Smooth muscle cell (in vitro differentiated cells): ENCODE data around the gene LYSMD1. TPM values are rescaled to one million over a fixed set of nuclear protein-coding genes. Genes with fewer than 3 reads are reported as not detected.
A peak's percentile ranks its signal among the peaks of the same experiment; 100 is the strongest.

Experiments used
- DNase-seq: peaks from one replicate; lab custom pipeline; 2025; ENCODE audit not compliant: unreplicated experiment; lab: John Stamatoyannopoulos, UW
- H2AFZ ChIP-seq: fragments of 200-600 bp; sonication (generic); 2 replicates; pipeline ENCODE4 v1.6.0; 2016; ENCODE audit warnings: antibody characterized with exemption, low read depth, mild to moderate bottlenecking
- H3F3A ChIP-seq: fragments of 200-600 bp; sonication (generic); 2 replicates; pipeline ENCODE4 v1.6.0; 2017; ENCODE audit warnings: antibody characterized with exemption, low read depth
- H3K27ac ChIP-seq: fragments of 200-600 bp; sonication (generic); 2 replicates; pipeline ENCODE4 v1.5.1; 2016; ENCODE audit warnings: low read depth, mild to moderate bottlenecking
- H3K27me3 ChIP-seq: fragments of 200-600 bp; sonication (generic); 2 replicates; pipeline ENCODE4 v1.6.1; 2016; ENCODE audit warnings: low read depth, mild to moderate bottlenecking
- H3K36me3 ChIP-seq: fragments of 200-600 bp; sonication (generic); 2 replicates; pipeline ENCODE4 v1.5.1; 2016; ENCODE audit warnings: low read depth
- H3K4me1 ChIP-seq: fragments of 200-600 bp; sonication (generic); 2 replicates; pipeline ENCODE4 v1.5.1; 2016; ENCODE audit warnings: low read depth
- H3K4me2 ChIP-seq: fragments of 200-600 bp; sonication (generic); 2 replicates; pipeline ENCODE4 v1.6.0; 2016; ENCODE audit warnings: mild to moderate bottlenecking
- H3K4me3 ChIP-seq: fragments of 200-600 bp; sonication (generic); 2 replicates; pipeline ENCODE4 v1.5.1; 2016; ENCODE audit warnings: mild to moderate bottlenecking
- H3K79me2 ChIP-seq: fragments of 200-600 bp; sonication (generic); 2 replicates; pipeline ENCODE4 v1.6.0; 2016; ENCODE audit warnings: low read depth, mild to moderate bottlenecking
- H3K9ac ChIP-seq: fragments of 200-600 bp; sonication (generic); 2 replicates; pipeline ENCODE4 v1.6.0; 2016; ENCODE audit warnings: low read depth
- H3K9me3 ChIP-seq: fragments of 200-600 bp; sonication (generic); replicated peaks from 2 replicates; pipeline ENCODE4 v1.5.1; 2016; ENCODE audit warnings: low read depth
- H4K20me1 ChIP-seq: fragments of 200-600 bp; sonication (generic); 2 replicates; pipeline ENCODE4 v1.6.0; 2016; ENCODE audit warnings: low read depth
- WGBS: methylation state at CpG from one replicate; pipeline ENCODE4 v1.1.7; 2016; ENCODE audit warnings: low lambda C conversion rate; 5-methylcytosine and 5-hydroxymethylcytosine counted together
- polyA plus RNA-seq: library from polyadenylated mRNA; unstranded; fragments of >200 nt; fragmentation: Nextera tagmentation; extraction: Ambion mirVana; gene quantifications from 2 replicates; pipeline ENCODE4 v1.2.1, GENCODE V29; 2016
- total RNA-seq: library from RNA; depleted of rRNA; stranded (reverse); fragments of >200 nt; gene quantifications from 2 replicates; pipeline ENCODE4 v1.2.3, GENCODE V29; 2014
- TF ChIP-seq, protein P1 (sequence below): fragments of 200-600 bp; sonication (generic); IDR thresholded peaks from 2 replicates; pipeline ENCODE4 v1.5.1; 2017; ENCODE audit warnings: borderline replicate concordance, mild to moderate bottlenecking, antibody characterized with exemption; ENCODE audit not compliant: insufficient read depth, poor library complexity, severe bottlenecking

Gene LYSMD1
- total and polyA plus RNA-seq, 2 experiments from 2014 or later: 2.5 to 9.7 TPM

DNA sequence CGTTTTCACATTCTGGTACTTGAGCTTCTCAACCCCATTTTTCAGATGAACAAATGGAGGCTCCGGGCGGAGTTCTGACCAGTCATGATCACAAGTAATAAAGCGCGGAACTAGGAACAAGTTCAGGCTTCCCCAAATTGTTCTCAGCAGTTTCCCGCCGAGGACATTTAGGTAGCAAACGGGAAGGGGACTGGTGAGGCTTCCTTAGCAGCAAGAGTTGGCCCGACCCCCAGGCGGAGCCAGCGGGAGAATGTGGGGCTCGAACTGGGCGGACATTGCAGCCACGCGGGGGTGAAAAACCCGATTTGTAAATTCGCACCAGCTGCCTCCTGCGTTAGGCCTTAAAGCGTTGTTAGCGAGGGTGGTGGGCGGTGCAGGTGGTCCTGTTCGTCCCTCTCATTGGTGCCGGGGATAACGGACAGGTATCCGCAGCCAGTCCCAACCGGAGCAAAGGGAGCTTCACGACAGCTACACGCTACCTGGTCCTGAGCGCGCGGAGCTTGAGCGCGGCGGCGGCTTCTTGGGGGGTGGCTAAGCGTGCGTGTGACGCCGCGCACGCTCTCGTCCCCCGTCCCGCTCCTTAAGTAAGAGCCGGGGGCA lies 34.6 kb downstream of the LYSMD1 start:
- H3K4me2 ChIP-seq: peak overlapping the region; percentile 87
- H3K4me3 ChIP-seq: peak overlapping the region; percentile 40
- 11% methylated on average over 45 of the region's 45 CpGs for WGBS

DNA sequence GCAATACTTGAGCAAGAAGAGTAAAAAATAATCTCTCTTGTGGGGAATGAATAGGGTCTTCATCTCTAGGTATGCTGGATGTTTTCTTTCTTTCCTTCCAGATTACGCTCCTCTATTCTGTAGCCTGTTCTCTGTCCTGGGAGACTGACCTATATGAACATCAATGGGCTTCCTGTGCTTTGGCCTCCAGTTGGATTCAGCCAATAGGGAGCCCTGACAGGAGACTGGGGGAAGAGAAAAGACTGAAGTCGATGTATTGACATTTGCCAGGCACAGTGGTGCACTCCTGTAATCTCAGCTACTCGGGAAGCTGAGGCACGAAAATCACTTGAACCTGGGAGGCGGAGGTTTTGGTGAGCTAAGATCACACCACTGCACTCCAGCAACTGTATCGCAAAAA lies 36.9 kb downstream of the LYSMD1 start:
- H3K27me3 ChIP-seq: peaks cover 13% of the 10 kb centered on the region
- H3K9me3 ChIP-seq: no peaks in the 10 kb centered on the region
- no peak overlapping the region for H3K27ac ChIP-seq
- H4K20me1 ChIP-seq: no peaks in the 10 kb centered on the region
- H3K4me2 ChIP-seq: no peak overlapping the region
- no peak overlapping the region for H2AFZ ChIP-seq
- H3K36me3 ChIP-seq: no peaks in the 10 kb centered on the region
- 53% methylated on average over 6 of the region's 6 CpGs for WGBS
- no peaks in the 10 kb centered on the region for H3F3A ChIP-seq
- H3K4me3 ChIP-seq: no peak overlapping the region
- TF ChIP-seq, protein P1, sequence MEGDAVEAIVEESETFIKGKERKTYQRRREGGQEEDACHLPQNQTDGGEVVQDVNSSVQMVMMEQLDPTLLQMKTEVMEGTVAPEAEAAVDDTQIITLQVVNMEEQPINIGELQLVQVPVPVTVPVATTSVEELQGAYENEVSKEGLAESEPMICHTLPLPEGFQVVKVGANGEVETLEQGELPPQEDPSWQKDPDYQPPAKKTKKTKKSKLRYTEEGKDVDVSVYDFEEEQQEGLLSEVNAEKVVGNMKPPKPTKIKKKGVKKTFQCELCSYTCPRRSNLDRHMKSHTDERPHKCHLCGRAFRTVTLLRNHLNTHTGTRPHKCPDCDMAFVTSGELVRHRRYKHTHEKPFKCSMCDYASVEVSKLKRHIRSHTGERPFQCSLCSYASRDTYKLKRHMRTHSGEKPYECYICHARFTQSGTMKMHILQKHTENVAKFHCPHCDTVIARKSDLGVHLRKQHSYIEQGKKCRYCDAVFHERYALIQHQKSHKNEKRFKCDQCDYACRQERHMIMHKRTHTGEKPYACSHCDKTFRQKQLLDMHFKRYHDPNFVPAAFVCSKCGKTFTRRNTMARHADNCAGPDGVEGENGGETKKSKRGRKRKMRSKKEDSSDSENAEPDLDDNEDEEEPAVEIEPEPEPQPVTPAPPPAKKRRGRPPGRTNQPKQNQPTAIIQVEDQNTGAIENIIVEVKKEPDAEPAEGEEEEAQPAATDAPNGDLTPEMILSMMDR: no peak
- no peaks in the 10 kb centered on the region for H3K79me2 ChIP-seq
- no peak for DNase-seq
- no peak overlapping the region for H3K9ac ChIP-seq
- peaks cover 6% of the 10 kb centered on the region for H3K4me1 ChIP-seq

More for the DNA sequence above, 34.6 kb downstream of the LYSMD1 start:
- Histone ChIP-seq H3K9me3 (no peaks in the 10 kb centered on the region), H3K9ac (no peak overlapping the region), H3K79me2 (no peaks in the 10 kb centered on the region), H3K27ac (no peak overlapping the region), H3K36me3 (no peaks in the 10 kb centered on the region), H3K27me3 (peaks cover 13% of the 10 kb centered on the region), H3K4me1 (peaks cover 6% of the 10 kb centered on the region), H3F3A (no peaks in the 10 kb centered on the region), H4K20me1 (no peaks in the 10 kb centered on the region), H2AFZ (peak overlapping the region; percentile 34)
- TF ChIP-seq, protein P1: no peak
- peak; percentile 21 for DNase-seq

DNA sequence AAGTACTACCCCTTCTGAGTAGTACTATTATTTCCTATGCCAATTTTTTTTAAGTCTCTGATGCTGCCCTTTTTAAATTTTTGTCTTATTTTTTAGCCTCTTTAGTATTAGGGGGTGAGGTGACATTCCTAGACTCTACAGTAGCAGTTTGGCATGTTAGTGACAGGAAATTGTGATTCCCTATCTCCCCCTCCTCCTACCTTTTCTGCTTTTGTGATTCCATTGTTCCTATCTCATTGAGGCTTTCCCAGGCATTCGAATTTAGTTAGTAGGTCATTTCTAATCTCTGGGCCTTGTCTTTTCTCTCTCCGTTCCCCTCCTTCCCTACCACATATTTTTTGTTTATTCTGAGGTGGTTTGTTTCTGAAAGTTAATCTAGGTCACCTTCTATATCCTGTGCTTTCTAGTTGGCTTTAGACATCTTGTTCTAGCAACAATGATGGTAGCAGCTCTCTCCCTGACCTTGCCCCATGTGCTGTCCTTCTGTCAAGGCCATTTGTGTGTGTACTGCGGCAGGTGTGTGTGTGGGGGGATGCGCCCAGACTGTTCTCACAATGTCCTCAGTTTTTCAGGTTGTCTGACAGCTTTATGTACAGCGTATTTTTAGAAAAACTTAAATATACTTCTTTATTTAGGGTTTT lies 40.8 kb downstream of the LYSMD1 start:
- Histone ChIP-seq H3K9ac (no peak overlapping the region), H3K27me3 (no peaks in the 10 kb centered on the region), H3K27ac (no peak overlapping the region), H4K20me1 (no peaks in the 10 kb centered on the region), H3K4me2 (no peak overlapping the region), H2AFZ (no peak overlapping the region), H3K4me1 (no peaks in the 10 kb centered on the region), H3K4me3 (no peak overlapping the region), H3K79me2 (no peaks in the 10 kb centered on the region), H3K9me3 (no peaks in the 10 kb centered on the region), H3K36me3 (no peaks in the 10 kb centered on the region), H3F3A (no peaks in the 10 kb centered on the region)
- TF ChIP-seq, protein P1: no peak
- DNase-seq: no peak
- WGBS: 83% methylated on average over 5 of the region's 5 CpGs

DNA sequence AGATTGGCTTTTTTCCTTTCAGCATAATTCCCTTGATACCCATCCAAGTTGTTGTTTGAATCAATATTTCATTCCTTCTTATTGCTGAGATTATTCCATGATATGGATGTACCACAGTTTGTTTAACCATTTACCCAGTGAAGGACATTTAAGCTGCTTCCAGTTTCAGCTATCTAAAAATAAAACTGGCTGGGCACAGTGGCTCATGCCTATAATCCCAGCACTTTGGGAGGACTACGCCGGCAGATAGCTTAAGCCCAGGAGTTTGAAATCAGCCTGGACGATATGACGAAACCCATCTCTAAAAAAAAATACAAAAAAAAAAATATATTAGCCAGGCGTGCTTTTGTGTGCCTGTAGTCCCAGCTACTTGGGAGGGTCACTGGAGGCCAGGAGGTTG lies 51.8 kb downstream of the LYSMD1 start:
- H3K27me3 ChIP-seq: no peaks in the 10 kb centered on the region
- 82% methylated on average over 5 of the region's 5 CpGs for WGBS
- H3K36me3 ChIP-seq: no peaks in the 10 kb centered on the region
- no peak overlapping the region for H2AFZ ChIP-seq
- no peaks in the 10 kb centered on the region for H3K79me2 ChIP-seq
- no peak overlapping the region for H3K4me2 ChIP-seq
- no peaks in the 10 kb centered on the region for H3K4me1 ChIP-seq
- no peak overlapping the region for H3K4me3 ChIP-seq
- H3K27ac ChIP-seq: no peak overlapping the region
- TF ChIP-seq, protein P1: no peak
- no peak overlapping the region for H3K9ac ChIP-seq
- H4K20me1 ChIP-seq: no peaks in the 10 kb centered on the region
- no peak for DNase-seq
- no peaks in the 10 kb centered on the region for H3F3A ChIP-seq
- no peaks in the 10 kb centered on the region for H3K9me3 ChIP-seq
